Keratinocyte (primary cell): Measurements from ENCODE around the gene CEP95. TPM values are rescaled to one million over a fixed set of nuclear protein-coding genes. Genes with fewer than 3 reads are reported as not detected.

Experiments used
- DNase-seq: peaks from one replicate; pipeline ENCODE4 v3.0.0-alpha.2; 2011; ENCODE audit warnings: low read depth, missing footprints, low spot score
- FAIRE-seq: peaks from 2 replicates; lab custom pipeline; 2011; peaks lifted over from hg19 to GRCh38; lab: Jason Lieb, UNC
- H2AFZ ChIP-seq: 2 replicates; pipeline ENCODE4 v1.6.0; 2012; ENCODE audit warnings: low read length, control low read depth, inconsistent platforms; ENCODE audit not compliant: control insufficient read depth
- H3K27ac ChIP-seq: 2 replicates; pipeline ENCODE4 v1.5.1; 2011; ENCODE audit warnings: low read length; ENCODE audit not compliant: control insufficient read depth, insufficient read depth
- H3K27me3 ChIP-seq: 3 replicates; pipeline ENCODE4 v1.6.0; 2011; ENCODE audit warnings: low read length; ENCODE audit not compliant: control insufficient read depth, insufficient read depth; ENCODE audit errors: extremely low read depth
- H3K36me3 ChIP-seq, 2 experiments: 2 replicates in 1 of 2; 3 replicates in 1 of 2; pipeline ENCODE4 v1.5.1; 2011; ENCODE audit warnings: low read length in 2 of 2, mild to moderate bottlenecking in 1 of 2; ENCODE audit not compliant: control insufficient read depth in 2 of 2, insufficient read depth in 2 of 2; ENCODE audit errors: extremely low read depth in 1 of 2
- H3K4me1 ChIP-seq: 3 replicates; pipeline ENCODE4 v1.5.1; 2011; ENCODE audit warnings: low read length; ENCODE audit not compliant: control insufficient read depth, insufficient read depth; ENCODE audit errors: extremely low read depth
- H3K4me2 ChIP-seq: 3 replicates; pipeline ENCODE4 v1.6.0; 2011; ENCODE audit warnings: low read depth, low read length; ENCODE audit not compliant: control insufficient read depth, insufficient read depth; ENCODE audit errors: extremely low read depth
- H3K4me3 ChIP-seq, 3 experiments: fragments of 200-600 bp in 1 of 3; sonication (generic) in 1 of 3; 2 replicates in 2 of 3; 3 replicates in 1 of 3; pipeline ENCODE4 v1.5.1; 2011 to 2016; ENCODE audit warnings: low read length in 3 of 3, mild to moderate bottlenecking in 3 of 3, control low read depth in 2 of 3, inconsistent platforms in 1 of 3, low read depth in 1 of 3, mixed read lengths in 1 of 3, mixed run types in 1 of 3, moderate library complexity in 1 of 3; ENCODE audit not compliant: control insufficient read depth in 2 of 3, insufficient read depth in 2 of 3; ENCODE audit errors: extremely low read depth in 1 of 3
- H3K79me2 ChIP-seq: 2 replicates; pipeline ENCODE4 v1.6.0; 2012; ENCODE audit warnings: low read length; ENCODE audit not compliant: control insufficient read depth, insufficient read depth
- H3K9ac ChIP-seq: 3 replicates; pipeline ENCODE4 v1.6.0; 2011; ENCODE audit warnings: low read length; ENCODE audit not compliant: control insufficient read depth, insufficient read depth; ENCODE audit errors: extremely low read depth
- H3K9me1 ChIP-seq: 3 replicates; pipeline ENCODE4 v1.6.0; 2011; ENCODE audit warnings: low read length; ENCODE audit not compliant: control insufficient read depth, insufficient read depth; ENCODE audit errors: extremely low read depth
- H3K9me3 ChIP-seq: 2 replicates; pipeline ENCODE4 v1.5.1; 2012; ENCODE audit warnings: low read depth, low read length; ENCODE audit not compliant: control insufficient read depth
- H4K20me1 ChIP-seq: 3 replicates; pipeline ENCODE4 v1.6.0; 2011; ENCODE audit warnings: low read length; ENCODE audit not compliant: control insufficient read depth, insufficient read depth; ENCODE audit errors: extremely low read depth
- CTCF ChIP-seq, 3 experiments: IDR thresholded peaks in 1 of 3; conservative IDR thresholded peaks in 1 of 3; optimal IDR thresholded peaks in 1 of 3; 2 replicates in 2 of 3; 3 replicates in 1 of 3; pipeline versions ENCODE3 to v1.5.1; 2011; ENCODE audit warnings: low read length in 3 of 3, mild to moderate bottlenecking in 3 of 3, moderate library complexity in 2 of 3, control low read depth in 1 of 3, inconsistent platforms in 1 of 3; ENCODE audit not compliant: insufficient read depth in 2 of 3; ENCODE audit errors: extremely low read depth in 1 of 3
- EZH2 ChIP-seq: IDR thresholded peaks from one replicate; pipeline ENCODE4 v1.6.1; 2012; ENCODE audit warnings: inconsistent platforms, mild to moderate bottlenecking, low read length, moderate library complexity
- dilution Hi-C: fragments of 300-500 bp; cut with MboI; formaldehyde crosslinking; loops from one replicate; pipeline ENCODE4 v1.7.0; 2020; ENCODE audit warnings: low sequenced_read_pairs; ENCODE audit not compliant: extremely low pct_ligation_motif_present
- polyA plus RNA-seq, 5 experiments: library from polyadenylated mRNA; depleted of rRNA in 3 of 5; stranded (reverse) in 3 of 5; stranded (forward) in 1 of 5; unstranded in 1 of 5; fragments of >200 nt; gene quantifications; 1 replicate in 1 of 5; 2 replicates in 3 of 5; 3 replicates in 1 of 5; pipeline versions ENCODE4 v1.2.1 to v1.2.3, GENCODE V29; 2011 to 2012; ENCODE audit warnings: missing spikeins in 2 of 5, low read depth in 1 of 5, low replicate concordance in 1 of 5

The CEP95 gene
- polyA plus RNA-seq, 1 donor (not counting 4 experiments of a cell fraction or from before 2014, with no cell fraction given), result 31.6 TPM

DNA sequence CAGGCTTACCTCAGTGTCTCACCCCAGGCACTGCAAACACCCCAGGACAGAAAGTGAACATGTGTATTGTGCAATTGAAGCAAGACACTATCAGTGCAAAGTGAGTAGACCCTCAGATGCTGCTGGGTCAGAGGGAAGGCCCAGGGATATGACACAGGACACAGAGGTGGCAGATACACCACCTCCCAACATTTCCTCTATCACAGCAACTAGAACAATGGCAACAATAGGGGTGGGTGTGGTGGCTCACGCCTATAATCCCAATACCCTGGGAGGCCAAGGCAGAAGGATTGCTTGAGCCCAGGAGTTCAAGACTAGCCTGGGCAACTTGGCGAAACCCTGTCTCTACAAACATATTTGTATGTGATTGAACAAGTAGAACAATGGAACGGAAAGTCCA is 35.3 kb upstream of the CEP95 start:
- no peaks in the 10 kb centered on the region for H4K20me1 ChIP-seq
- no peak overlapping the region for H2AFZ ChIP-seq
- no peak overlapping the region for H3K9ac ChIP-seq
- no peak for FAIRE-seq
- DNase-seq, result no peak
- no peak overlapping the region for H3K27ac ChIP-seq
- H3K9me3 ChIP-seq, result no peaks in the 10 kb centered on the region
- dilution Hi-C loops, result no loop called here
- H3K4me3 ChIP-seq, result no peak overlapping the region
- H3K9me1 ChIP-seq, result no peaks in the 10 kb centered on the region
- TF ChIP-seq CTCF (optimal IDR thresholded peaks at IDR 0.05 in 1 of 3, IDR thresholded peaks at IDR 0.05 in 1 of 3, conservative IDR thresholded peaks at IDR 0.05 in 1 of 3; ENCODE audit: extremely low read depth in 1 of 3, insufficient read depth in 2 of 3, low read length in 3 of 3), result no peak
- TF ChIP-seq EZH2, result no peak
- H3K79me2 ChIP-seq, result no peaks in the 10 kb centered on the region
- peaks cover 3% of the 10 kb centered on the region for H3K27me3 ChIP-seq
- no peak overlapping the region for H3K4me2 ChIP-seq
- H3K4me1 ChIP-seq, result no peaks in the 10 kb centered on the region
- H3K36me3 ChIP-seq, result no peaks in the 10 kb centered on the region

DNA sequence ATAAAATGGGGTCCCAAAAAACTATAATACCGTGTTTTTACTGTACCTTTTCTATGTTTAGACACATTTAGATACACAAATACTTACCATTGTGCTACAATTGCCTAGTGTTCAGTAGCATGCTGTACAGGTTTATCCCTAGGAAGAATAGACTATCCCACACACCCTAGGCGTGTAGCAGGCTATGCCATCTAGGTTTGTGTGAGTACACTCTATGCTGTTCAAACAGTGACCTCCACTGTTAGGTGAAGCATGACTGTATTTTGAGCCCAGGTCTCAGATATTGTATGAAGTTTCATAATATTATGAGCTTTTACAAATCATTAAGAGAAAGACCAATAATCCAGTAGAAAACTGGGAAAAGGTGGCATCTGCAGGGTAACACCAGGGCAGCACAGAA is 34.2 kb upstream of the CEP95 start:
- TF ChIP-seq EZH2, result no peak
- no peak for TF ChIP-seq CTCF (optimal IDR thresholded peaks at IDR 0.05 in 1 of 3, IDR thresholded peaks at IDR 0.05 in 1 of 3, conservative IDR thresholded peaks at IDR 0.05 in 1 of 3; ENCODE audit: extremely low read depth in 1 of 3, insufficient read depth in 2 of 3, low read length in 3 of 3)
- dilution Hi-C loops, result no loop called here
- no peak for FAIRE-seq

More for the DNA sequence above, 34.2 kb upstream of the CEP95 start:
- H3K4me3 ChIP-seq, result no peak overlapping the region
- H3K9ac ChIP-seq, result no peak overlapping the region
- H2AFZ ChIP-seq, result no peak overlapping the region
- no peaks in the 10 kb centered on the region for H4K20me1 ChIP-seq
- no peaks in the 10 kb centered on the region for H3K9me3 ChIP-seq
- no peak for DNase-seq
- no peaks in the 10 kb centered on the region for H3K79me2 ChIP-seq
- no peaks in the 10 kb centered on the region for H3K9me1 ChIP-seq
- no peaks in the 10 kb centered on the region for H3K27me3 ChIP-seq
- no peak overlapping the region for H3K4me2 ChIP-seq
- H3K4me1 ChIP-seq, result no peaks in the 10 kb centered on the region
- H3K27ac ChIP-seq, result no peak overlapping the region
- no peaks in the 10 kb centered on the region for H3K36me3 ChIP-seq
